Ectodermal cell (in vitro differentiated cells): ENCODE results near the gene PKP4.

ENCODE experiments used
- H3K27ac ChIP-seq: 2 replicates; pipeline ENCODE4 v1.7.0; 2013; ENCODE audit warnings: mild to moderate bottlenecking, low read depth, low read length; ENCODE audit not compliant: insufficient read depth, poor library complexity, severe bottlenecking
- H3K27me3 ChIP-seq: 2 replicates; pipeline ENCODE4 v1.7.0; 2013; ENCODE audit warnings: mild to moderate bottlenecking, low read length; ENCODE audit not compliant: insufficient read depth, control insufficient read depth, poor library complexity, severe bottlenecking
- H3K36me3 ChIP-seq: one replicate; pipeline ENCODE4 v1.7.0; 2013; ENCODE audit warnings: low read length; ENCODE audit not compliant: control insufficient read depth, insufficient read depth
- H3K4me1 ChIP-seq: one replicate; pipeline ENCODE4 v1.7.0; 2013; ENCODE audit warnings: low read length; ENCODE audit not compliant: control insufficient read depth, insufficient read depth
- H3K4me3 ChIP-seq: 2 replicates; pipeline ENCODE4 v1.7.0; 2013; ENCODE audit warnings: low read depth, low read length, control low read depth; ENCODE audit not compliant: insufficient read depth
- H3K9me3 ChIP-seq: 2 replicates; pipeline ENCODE4 v1.7.0; 2013; ENCODE audit warnings: mild to moderate bottlenecking, low read length, moderate library complexity; ENCODE audit not compliant: control insufficient read depth
- WGBS, 2 experiments: methylation state at CpG; one replicate each; pipeline ENCODE4 v1.1.7; 2013; ENCODE audit warnings: missing lambda C conversion rate in 2 of 2; 5-methylcytosine and 5-hydroxymethylcytosine counted together

PKP4 gene

GRCh38 chr2:158633261-158633660 lies 176.5 kb downstream of the PKP4 start:
- no peaks in the 10 kb centered on the region for H3K27me3 ChIP-seq
- H3K4me1 ChIP-seq, result no peaks in the 10 kb centered on the region
- no peak overlapping the region for H3K4me3 ChIP-seq
- no peaks in the 10 kb centered on the region for H3K9me3 ChIP-seq
- no peak overlapping the region for H3K27ac ChIP-seq
- WGBS, 2 experiments, result 93 to 99% methylated on average over 2 of the region's 2 CpGs
- H3K36me3 ChIP-seq, result peaks cover 11% of the 10 kb centered on the region

GRCh38 chr2:158634627-158635026 lies 177.9 kb downstream of the PKP4 start:
- H3K9me3 ChIP-seq, result no peaks in the 10 kb centered on the region
- no peak overlapping the region for H3K4me3 ChIP-seq
- peaks cover 11% of the 10 kb centered on the region for H3K36me3 ChIP-seq
- H3K27ac ChIP-seq, result no peak overlapping the region
- no peaks in the 10 kb centered on the region for H3K4me1 ChIP-seq
- 98% methylated on average over 3 to 4 of the region's 5 CpGs for WGBS, 2 experiments
- H3K27me3 ChIP-seq, result no peaks in the 10 kb centered on the region

DNA sequence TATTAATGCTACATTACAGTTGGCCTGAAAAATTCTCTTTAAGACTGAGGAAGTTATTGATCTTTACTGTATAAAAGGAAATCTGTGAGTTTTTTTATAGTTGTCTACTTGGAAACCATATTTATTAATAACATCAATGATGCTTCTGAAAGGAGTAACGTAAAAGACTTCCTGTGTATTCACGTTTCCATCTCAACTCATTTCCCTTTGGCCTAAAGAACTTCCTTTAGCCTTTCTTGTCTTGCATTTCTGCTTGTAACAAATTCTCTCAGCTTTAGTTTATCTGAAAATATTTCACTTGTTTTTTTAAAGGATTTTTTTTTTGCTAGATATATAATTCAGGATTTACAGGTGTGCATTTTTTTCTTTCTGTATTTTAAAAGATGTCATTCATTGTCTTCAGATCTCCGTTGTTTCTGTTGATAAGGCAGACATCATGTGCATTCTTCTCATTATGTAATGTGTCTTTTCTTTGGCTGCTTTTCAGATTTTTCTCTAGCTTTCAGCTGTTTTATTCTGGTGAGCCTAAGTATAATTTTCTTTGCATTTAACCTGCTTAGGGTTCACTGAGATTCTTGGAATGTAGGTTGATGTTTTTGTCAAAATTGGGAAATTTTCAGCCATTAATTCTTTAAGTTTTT lies 179.3 kb downstream of the PKP4 start:
- Histone ChIP-seq H3K9me3 (no peaks in the 10 kb centered on the region), H3K27me3 (no peaks in the 10 kb centered on the region), H3K4me3 (no peak overlapping the region), H3K36me3 (peaks cover 11% of the 10 kb centered on the region), H3K27ac (no peak overlapping the region), H3K4me1 (no peaks in the 10 kb centered on the region)
- 93 to 94% methylated on average over 3 of the region's 3 CpGs for WGBS, 2 experiments

- no peaks in the 10 kb centered on the region for H3K9me3 ChIP-seq
- no peak overlapping the region for H3K27ac ChIP-seq
- H3K4me1 ChIP-seq, result no peaks in the 10 kb centered on the region
- H3K4me3 ChIP-seq, result no peak overlapping the region
- WGBS, 2 experiments, result 91 to 93% methylated on average over 6 to 7 of the region's 7 CpGs
- H3K36me3 ChIP-seq, result peaks cover 3% of the 10 kb centered on the region
- no peaks in the 10 kb centered on the region for H3K27me3 ChIP-seq
These were observed 180.6 kb downstream of the PKP4 start for GRCh38 chr2:158637357-158637756.

DNA sequence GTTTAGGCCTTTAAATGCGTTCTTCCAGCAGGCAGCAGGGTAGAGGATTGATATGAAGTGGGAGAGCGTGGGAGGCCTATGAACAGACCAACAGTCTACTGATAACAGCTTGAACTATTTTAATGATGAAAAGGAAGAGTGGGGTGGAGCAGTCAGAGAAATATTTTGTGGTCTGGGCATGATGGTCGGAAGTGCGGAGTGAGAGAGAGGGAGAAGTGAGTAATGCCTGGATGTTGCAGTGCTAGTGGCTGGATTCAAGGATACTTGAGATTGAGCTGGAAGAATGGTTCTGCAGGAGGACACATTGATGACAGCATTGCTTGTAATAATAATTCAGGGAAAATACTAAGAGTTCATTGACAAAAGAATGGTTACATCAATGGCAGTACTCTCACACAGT lies 187.4 kb downstream of the PKP4 start:
- 72% methylated on average over 4 of the region's 4 CpGs for WGBS, 2 experiments
- no peaks in the 10 kb centered on the region for H3K4me1 ChIP-seq
- H3K27ac ChIP-seq, result no peak overlapping the region
- no peak overlapping the region for H3K4me3 ChIP-seq
- no peaks in the 10 kb centered on the region for H3K27me3 ChIP-seq
- no peaks in the 10 kb centered on the region for H3K36me3 ChIP-seq
- H3K9me3 ChIP-seq, result no peaks in the 10 kb centered on the region

- no peaks in the 10 kb centered on the region for H3K27me3 ChIP-seq
- no peak overlapping the region for H3K4me3 ChIP-seq
- no peak overlapping the region for H3K27ac ChIP-seq
- H3K36me3 ChIP-seq, result no peaks in the 10 kb centered on the region
- H3K4me1 ChIP-seq, result no peaks in the 10 kb centered on the region
- H3K9me3 ChIP-seq, result no peaks in the 10 kb centered on the region
- 95 to 97% methylated on average over 6 of the region's 6 CpGs for WGBS, 2 experiments
These were observed 188.5 kb downstream of the PKP4 start for GRCh38 chr2:158645299-158645698.

DNA sequence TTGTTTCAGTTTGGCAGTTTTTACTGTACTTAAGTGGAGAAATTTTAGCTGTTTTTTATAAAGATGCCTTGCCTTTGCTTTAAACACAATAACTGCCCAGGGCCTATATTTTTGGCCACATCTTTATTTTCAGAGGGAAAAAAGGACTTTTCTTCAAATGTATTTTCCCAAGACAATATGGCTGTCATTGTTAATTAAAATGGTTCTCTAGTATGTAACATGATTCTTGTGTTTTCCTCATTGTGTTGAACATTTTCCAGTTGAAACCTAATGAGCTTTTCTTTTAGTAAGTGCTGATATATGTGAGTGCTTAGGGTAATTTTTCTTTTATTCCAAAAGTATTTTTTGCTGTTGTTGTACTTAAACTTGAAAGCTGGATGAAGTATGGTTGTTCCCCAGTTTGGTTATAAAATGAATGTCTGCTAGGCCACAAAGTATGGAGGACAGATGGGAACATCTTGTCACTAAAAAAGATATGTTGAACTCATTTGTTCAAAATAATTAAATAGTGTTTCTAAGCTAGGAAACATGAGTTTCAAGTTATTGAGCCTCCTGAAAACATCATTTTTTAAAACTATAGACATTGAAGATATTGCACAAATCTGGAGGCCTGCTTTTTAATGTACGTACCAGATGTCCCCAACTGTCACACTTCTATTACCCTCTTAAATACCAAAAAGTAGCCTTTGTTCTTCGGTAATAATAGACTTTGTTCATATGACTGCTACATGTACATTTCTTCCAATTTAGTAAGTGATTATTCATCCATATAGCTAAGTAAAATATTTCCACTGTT lies 190.9 kb downstream of the PKP4 start:
- no peaks in the 10 kb centered on the region for H3K27me3 ChIP-seq
- H3K4me3 ChIP-seq, result no peak overlapping the region
- no peaks in the 10 kb centered on the region for H3K4me1 ChIP-seq
- no peak overlapping the region for H3K27ac ChIP-seq
- H3K36me3 ChIP-seq, result no peaks in the 10 kb centered on the region
- H3K9me3 ChIP-seq, result no peaks in the 10 kb centered on the region
- whole genome bisulfite sequencing, 2 experiments, result 93 to 100% methylated on average over 1 to 2 of the region's 2 CpGs

- no peaks in the 10 kb centered on the region for H3K9me3 ChIP-seq
- no peak overlapping the region for H3K4me3 ChIP-seq
- WGBS, 2 experiments, result 87 to 95% methylated on average over 2 of the region's 2 CpGs
- no peaks in the 10 kb centered on the region for H3K36me3 ChIP-seq
- no peak overlapping the region for H3K27ac ChIP-seq
- H3K4me1 ChIP-seq, result no peaks in the 10 kb centered on the region
- H3K27me3 ChIP-seq, result no peaks in the 10 kb centered on the region
These were observed 193.1 kb downstream of the PKP4 start for GRCh38 chr2:158649846-158650245.

- Histone ChIP-seq H3K9me3 (no peaks in the 10 kb centered on the region), H3K4me3 (no peak overlapping the region), H3K36me3 (no peaks in the 10 kb centered on the region), H3K27me3 (no peaks in the 10 kb centered on the region), H3K4me1 (no peaks in the 10 kb centered on the region), H3K27ac (no peak overlapping the region)
- WGBS, 2 experiments, result 87 to 93% methylated on average over 6 of the region's 6 CpGs
These were observed 194.1 kb downstream of the PKP4 start for GRCh38 chr2:158650646-158651357.

- 95% methylated on average over 5 to 6 of the region's 6 CpGs for WGBS, 2 experiments
- H3K36me3 ChIP-seq, result no peaks in the 10 kb centered on the region
- no peak overlapping the region for H3K4me3 ChIP-seq
- no peaks in the 10 kb centered on the region for H3K27me3 ChIP-seq
- no peak overlapping the region for H3K27ac ChIP-seq
- no peaks in the 10 kb centered on the region for H3K9me3 ChIP-seq
- H3K4me1 ChIP-seq, result no peaks in the 10 kb centered on the region
These were observed 194.8 kb downstream of the PKP4 start for GRCh38 chr2:158651358-158652057.
